ENCODE data around the gene ARL5C.

Gene ARL5C

GRCh38 chr17:39107973-39108372 lies 58.0 kb downstream of the ARL5C start:
- DNase-seq (ENCODE audit: low read depth) = no peak

GRCh38 chr17:39107155-39107554 lies 58.8 kb downstream of the ARL5C start:
- DNase-seq (ENCODE audit: low read depth) = no peak

Measured in EH (cell line).